ENCODE data around the gene QPCTL. TPM values are rescaled to one million over a fixed set of nuclear protein-coding genes. Genes with fewer than 3 reads are reported as not detected.
A peak's percentile ranks its signal among the peaks of the same experiment; 100 is the strongest.

The QPCTL gene
- total and polyA plus RNA-seq, 2 of the 13 experiments (the other 11 are each of a cell fraction or from before 2014, with no cell fraction given) = 16.0 to 19.1 TPM

DNA sequence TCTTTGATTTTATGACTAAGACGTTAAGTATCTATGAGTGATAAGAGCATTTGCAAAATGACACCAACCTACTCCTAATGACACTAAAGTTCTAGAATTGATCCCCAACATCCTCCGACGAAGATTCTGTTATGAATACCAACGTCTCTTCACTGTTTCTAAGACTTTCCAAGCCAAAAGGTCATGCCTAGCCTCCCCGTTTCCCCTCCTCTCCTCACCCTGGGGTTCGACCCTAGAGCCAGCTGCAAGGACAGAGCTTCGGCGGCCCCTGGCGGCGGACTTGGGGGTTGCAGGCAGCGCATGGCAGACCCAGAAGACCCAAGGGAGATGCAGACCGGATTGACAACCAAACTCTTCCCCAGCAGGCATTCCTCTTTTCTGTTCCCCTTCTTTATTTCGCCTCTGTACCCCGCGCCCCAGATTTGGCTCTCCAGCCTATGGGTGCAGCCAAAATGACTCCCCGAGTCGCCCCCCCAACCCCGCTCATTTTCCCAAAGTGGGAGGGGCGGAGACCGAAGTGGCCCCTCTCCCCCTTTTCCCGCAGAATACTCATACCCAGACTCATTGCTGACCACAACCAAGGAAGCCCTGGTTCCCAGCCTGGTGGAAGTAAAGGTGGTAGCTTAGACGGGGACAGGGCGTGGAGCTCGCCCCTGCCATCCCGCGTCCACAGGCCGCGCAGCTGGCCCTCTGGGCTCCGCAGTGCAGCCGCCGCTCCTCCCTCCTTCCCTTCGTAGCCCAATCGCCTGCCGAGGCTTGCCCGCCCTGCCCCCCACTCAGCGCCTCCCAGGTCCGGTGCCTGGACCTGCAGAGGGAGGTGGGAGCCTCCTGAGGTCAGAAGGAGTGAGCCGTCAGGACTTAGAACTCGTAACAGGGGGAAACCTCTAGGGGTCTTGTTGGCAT, 49.2 kb upstream of the QPCTL start (continued):
- peak; percentile 19 for TF ChIP-seq RBM39 (IDR thresholded peaks at IDR 0.05; ENCODE audit: low read depth, low read length, poor library complexity, severe bottlenecking)
- no peak for TF ChIP-seq RCOR2 (CRISPR knock-in tag; IDR thresholded peaks at IDR 0.05)
- TF ChIP-seq, protein P1, sequence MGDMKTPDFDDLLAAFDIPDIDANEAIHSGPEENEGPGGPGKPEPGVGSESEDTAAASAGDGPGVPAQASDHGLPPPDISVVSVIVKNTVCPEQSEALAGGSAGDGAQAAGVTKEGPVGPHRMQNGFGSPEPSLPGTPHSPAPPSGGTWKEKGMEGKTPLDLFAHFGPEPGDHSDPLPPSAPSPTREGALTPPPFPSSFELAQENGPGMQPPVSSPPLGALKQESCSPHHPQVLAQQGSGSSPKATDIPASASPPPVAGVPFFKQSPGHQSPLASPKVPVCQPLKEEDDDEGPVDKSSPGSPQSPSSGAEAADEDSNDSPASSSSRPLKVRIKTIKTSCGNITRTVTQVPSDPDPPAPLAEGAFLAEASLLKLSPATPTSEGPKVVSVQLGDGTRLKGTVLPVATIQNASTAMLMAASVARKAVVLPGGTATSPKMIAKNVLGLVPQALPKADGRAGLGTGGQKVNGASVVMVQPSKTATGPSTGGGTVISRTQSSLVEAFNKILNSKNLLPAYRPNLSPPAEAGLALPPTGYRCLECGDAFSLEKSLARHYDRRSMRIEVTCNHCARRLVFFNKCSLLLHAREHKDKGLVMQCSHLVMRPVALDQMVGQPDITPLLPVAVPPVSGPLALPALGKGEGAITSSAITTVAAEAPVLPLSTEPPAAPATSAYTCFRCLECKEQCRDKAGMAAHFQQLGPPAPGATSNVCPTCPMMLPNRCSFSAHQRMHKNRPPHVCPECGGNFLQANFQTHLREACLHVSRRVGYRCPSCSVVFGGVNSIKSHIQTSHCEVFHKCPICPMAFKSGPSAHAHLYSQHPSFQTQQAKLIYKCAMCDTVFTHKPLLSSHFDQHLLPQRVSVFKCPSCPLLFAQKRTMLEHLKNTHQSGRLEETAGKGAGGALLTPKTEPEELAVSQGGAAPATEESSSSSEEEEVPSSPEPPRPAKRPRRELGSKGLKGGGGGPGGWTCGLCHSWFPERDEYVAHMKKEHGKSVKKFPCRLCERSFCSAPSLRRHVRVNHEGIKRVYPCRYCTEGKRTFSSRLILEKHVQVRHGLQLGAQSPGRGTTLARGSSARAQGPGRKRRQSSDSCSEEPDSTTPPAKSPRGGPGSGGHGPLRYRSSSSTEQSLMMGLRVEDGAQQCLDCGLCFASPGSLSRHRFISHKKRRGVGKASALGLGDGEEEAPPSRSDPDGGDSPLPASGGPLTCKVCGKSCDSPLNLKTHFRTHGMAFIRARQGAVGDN (CRISPR knock-in tag; IDR thresholded peaks at IDR 0.05) = peak; percentile 60
- TF ChIP-seq ZNF160 (CRISPR knock-in tag; IDR thresholded peaks at IDR 0.05) = no peak
- no peak for TF ChIP-seq CHD2 (IDR thresholded peaks at IDR 0.05; ENCODE audit: low read depth, low read length)
- TF ChIP-seq FIP1L1 (IDR thresholded peaks at IDR 0.05; ENCODE audit: borderline replicate concordance, insufficient read depth, low read depth, low read length) = no peak
- no peak for TF ChIP-seq ZNF292 (CRISPR knock-in tag; IDR thresholded peaks at IDR 0.05; ENCODE audit: borderline replicate concordance, low read depth)
- no peak for TF ChIP-seq ARHGAP35 (CRISPR knock-in tag; IDR thresholded peaks at IDR 0.05; ENCODE audit: borderline replicate concordance)
- TF ChIP-seq, protein P2, sequence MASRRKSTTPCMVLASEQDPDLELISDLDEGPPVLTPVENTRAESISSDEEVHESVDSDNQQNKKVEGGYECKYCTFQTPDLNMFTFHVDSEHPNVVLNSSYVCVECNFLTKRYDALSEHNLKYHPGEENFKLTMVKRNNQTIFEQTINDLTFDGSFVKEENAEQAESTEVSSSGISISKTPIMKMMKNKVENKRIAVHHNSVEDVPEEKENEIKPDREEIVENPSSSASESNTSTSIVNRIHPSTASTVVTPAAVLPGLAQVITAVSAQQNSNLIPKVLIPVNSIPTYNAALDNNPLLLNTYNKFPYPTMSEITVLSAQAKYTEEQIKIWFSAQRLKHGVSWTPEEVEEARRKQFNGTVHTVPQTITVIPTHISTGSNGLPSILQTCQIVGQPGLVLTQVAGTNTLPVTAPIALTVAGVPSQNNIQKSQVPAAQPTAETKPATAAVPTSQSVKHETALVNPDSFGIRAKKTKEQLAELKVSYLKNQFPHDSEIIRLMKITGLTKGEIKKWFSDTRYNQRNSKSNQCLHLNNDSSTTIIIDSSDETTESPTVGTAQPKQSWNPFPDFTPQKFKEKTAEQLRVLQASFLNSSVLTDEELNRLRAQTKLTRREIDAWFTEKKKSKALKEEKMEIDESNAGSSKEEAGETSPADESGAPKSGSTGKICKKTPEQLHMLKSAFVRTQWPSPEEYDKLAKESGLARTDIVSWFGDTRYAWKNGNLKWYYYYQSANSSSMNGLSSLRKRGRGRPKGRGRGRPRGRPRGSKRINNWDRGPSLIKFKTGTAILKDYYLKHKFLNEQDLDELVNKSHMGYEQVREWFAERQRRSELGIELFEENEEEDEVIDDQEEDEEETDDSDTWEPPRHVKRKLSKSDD (CRISPR knock-in tag; IDR thresholded peaks at IDR 0.05; ENCODE audit: low read depth) = no peak
- TF ChIP-seq, protein P3, sequence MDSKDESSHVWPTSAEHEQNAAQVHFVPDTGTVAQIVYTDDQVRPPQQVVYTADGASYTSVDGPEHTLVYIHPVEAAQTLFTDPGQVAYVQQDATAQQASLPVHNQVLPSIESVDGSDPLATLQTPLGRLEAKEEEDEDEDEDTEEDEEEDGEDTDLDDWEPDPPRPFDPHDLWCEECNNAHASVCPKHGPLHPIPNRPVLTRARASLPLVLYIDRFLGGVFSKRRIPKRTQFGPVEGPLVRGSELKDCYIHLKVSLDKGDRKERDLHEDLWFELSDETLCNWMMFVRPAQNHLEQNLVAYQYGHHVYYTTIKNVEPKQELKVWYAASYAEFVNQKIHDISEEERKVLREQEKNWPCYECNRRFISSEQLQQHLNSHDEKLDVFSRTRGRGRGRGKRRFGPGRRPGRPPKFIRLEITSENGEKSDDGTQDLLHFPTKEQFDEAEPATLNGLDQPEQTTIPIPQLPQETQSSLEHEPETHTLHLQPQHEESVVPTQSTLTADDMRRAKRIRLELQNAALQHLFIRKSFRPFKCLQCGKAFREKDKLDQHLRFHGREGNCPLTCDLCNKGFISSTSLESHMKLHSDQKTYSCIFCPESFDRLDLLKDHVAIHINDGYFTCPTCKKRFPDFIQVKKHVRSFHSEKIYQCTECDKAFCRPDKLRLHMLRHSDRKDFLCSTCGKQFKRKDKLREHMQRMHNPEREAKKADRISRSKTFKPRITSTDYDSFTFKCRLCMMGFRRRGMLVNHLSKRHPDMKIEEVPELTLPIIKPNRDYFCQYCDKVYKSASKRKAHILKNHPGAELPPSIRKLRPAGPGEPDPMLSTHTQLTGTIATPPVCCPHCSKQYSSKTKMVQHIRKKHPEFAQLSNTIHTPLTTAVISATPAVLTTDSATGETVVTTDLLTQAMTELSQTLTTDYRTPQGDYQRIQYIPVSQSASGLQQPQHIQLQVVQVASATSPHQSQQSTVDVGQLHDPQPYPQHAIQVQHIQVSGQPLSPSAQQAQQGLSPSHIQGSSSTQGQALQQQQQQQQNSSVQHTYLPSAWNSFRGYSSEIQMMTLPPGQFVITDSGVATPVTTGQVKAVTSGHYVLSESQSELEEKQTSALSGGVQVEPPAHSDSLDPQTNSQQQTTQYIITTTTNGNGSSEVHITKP (CRISPR knock-in tag; IDR thresholded peaks at IDR 0.05; ENCODE audit: low read depth) = no peak
- TF ChIP-seq DNMT1 (CRISPR knock-in tag; IDR thresholded peaks at IDR 0.05) = no peak
- TF ChIP-seq WIZ (CRISPR knock-in tag; IDR thresholded peaks at IDR 0.05) = no peak
- TF ChIP-seq KMT2A (CRISPR knock-in tag; IDR thresholded peaks at IDR 0.05) = no peak
- no peak for TF ChIP-seq PHF5A (CRISPR knock-in tag; IDR thresholded peaks at IDR 0.05; ENCODE audit: low read depth, unreplicated experiment)
- TF ChIP-seq TRIM24 (CRISPR knock-in tag; IDR thresholded peaks at IDR 0.05) = no peak
